Mesodermal cell (in vitro differentiated cells): ENCODE results near the gene NRDE2.
"Not testable (repeated sequence)": the region's sequence is repeated elsewhere in the genome, so short reads cannot be mapped to it uniquely, and the experiment has no call there.

Source experiments
- H3K27ac ChIP-seq: 2 replicates; pipeline ENCODE4 v1.7.0; 2013; ENCODE audit warnings: mild to moderate bottlenecking, low read depth, low read length, moderate library complexity; ENCODE audit not compliant: severe bottlenecking
- H3K36me3 ChIP-seq: 2 replicates; pipeline ENCODE4 v1.7.1; 2013; ENCODE audit warnings: mild to moderate bottlenecking, low read length, moderate library complexity; ENCODE audit not compliant: control insufficient read depth, insufficient read depth
- H3K4me1 ChIP-seq: one replicate; pipeline ENCODE4 v1.7.1; 2013; ENCODE audit warnings: mild to moderate bottlenecking, low read length; ENCODE audit not compliant: insufficient read depth, control insufficient read depth, poor library complexity, severe bottlenecking
- H3K4me3 ChIP-seq: 2 replicates; pipeline ENCODE4 v1.7.0; 2013; ENCODE audit warnings: low read length, control low read depth, mild to moderate bottlenecking; ENCODE audit not compliant: insufficient read depth, poor library complexity, severe bottlenecking; ENCODE audit errors: extremely low read depth
- H3K9me3 ChIP-seq: 2 replicates; pipeline ENCODE4 v1.7.1; 2013; ENCODE audit warnings: mild to moderate bottlenecking, low read length, moderate library complexity; ENCODE audit not compliant: control insufficient read depth
- WGBS, 2 experiments: methylation state at CpG; one replicate each; pipeline ENCODE4 v1.1.5; 2013; ENCODE audit warnings: missing lambda C conversion rate in 2 of 2; ENCODE audit not compliant: insufficient coverage in 2 of 2; 5-methylcytosine and 5-hydroxymethylcytosine counted together

NRDE2 gene

DNA sequence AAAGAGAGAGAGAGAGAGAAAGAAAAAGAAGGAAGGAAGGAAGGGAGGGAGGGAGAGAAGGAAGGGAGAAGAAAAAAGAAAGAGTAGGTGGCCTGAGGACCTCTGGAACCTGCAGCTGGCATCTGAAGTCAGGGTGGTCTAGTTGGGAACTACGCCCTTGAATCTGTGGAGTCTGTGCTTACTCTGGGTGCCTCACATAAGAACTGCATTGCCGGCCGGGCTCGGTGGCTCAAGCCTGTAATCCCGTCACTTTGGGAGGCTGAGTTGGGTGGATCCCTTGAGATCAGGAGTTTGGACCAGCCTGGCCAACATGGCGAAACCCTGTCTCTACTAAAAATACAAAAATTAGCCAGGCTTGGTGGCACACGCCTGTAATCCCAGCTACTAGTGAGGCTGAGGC lies 10.0 kb upstream of the NRDE2 start:
- Histone ChIP-seq H3K4me1 (no peaks in the 10 kb centered on the region), H3K36me3 (no peaks in the 10 kb centered on the region), H3K9me3 (no peaks in the 10 kb centered on the region), H3K27ac (no peak overlapping the region), H3K4me3 (no peak overlapping the region)
- 83 to 97% methylated on average over 5 to 7 of the region's 7 CpGs for WGBS, 2 experiments

DNA sequence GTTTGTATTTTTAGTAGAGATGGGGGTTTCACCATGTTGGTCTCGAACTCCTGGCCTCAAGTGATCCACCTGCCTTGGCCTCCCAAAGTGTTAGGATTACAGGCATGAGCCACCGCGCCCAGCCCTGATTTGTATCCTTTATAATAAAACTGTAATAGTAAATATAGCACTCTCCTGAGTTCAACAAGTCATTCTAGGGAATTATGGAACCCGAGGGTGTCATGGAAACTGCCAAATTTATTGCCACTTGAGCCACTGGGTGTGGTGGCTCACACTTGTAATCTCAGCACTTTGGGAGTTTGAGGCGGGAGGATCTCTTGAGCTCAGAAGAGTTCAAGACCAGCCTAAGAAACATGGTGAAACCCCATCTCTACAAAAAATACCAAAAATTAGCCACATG lies 9.5 kb upstream of the NRDE2 start:
- WGBS, 2 experiments = 72 to 95% methylated on average over 3 of the region's 5 CpGs
- H3K4me1 ChIP-seq, H3K27ac ChIP-seq, H3K9me3 ChIP-seq, H3K4me3 ChIP-seq, H3K36me3 ChIP-seq: not testable (repeated sequence)

DNA sequence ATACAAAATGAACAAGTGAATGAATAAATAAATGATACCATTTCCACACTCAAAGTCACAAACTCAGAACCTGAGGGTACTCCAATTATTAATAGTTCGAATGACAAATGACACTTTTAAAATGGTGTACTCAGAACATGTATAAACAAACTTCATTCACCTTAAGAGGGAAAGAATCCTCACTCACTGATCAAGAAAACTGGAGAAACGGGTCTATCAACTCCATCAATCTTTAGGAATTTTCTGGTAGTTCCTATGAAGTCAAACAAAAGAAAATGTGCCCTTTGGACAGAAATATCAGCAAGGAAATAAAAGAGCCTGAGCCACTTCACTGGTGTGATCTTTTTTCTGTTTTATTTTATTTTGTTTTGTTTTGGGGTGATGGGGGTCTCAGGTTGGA lies 5.2 kb upstream of the NRDE2 start:
- Histone ChIP-seq H3K36me3 (no peaks in the 10 kb centered on the region), H3K9me3 (no peaks in the 10 kb centered on the region), H3K27ac (no peak overlapping the region), H3K4me1 (no peaks in the 10 kb centered on the region), H3K4me3 (no peak overlapping the region)
- 100% methylated on average over 1 of the region's 2 CpGs; no CpG with 5 or more reads in 1 of the 2 experiments for WGBS, 2 experiments

DNA sequence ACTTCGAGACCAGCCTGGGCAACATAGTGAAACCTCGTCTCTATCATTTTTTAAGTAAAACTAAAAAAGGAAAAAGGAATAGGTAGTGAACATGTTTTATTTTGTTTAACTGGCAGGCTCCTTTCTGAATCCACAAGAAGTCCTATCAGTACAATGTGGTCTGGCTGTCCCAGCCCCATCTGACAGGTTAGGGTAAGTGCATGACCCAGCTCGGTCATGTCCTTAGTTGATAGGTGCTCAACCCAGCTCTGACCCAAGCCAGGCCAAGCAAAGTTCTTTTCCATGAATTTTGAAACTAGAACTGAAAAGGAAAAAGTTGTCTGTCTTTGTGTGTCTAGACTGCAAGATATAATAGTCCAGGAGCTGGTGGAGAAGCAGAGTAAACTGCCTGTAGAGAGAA lies 4.7 kb upstream of the NRDE2 start:
- H3K27ac ChIP-seq = no peak overlapping the region

DNA sequence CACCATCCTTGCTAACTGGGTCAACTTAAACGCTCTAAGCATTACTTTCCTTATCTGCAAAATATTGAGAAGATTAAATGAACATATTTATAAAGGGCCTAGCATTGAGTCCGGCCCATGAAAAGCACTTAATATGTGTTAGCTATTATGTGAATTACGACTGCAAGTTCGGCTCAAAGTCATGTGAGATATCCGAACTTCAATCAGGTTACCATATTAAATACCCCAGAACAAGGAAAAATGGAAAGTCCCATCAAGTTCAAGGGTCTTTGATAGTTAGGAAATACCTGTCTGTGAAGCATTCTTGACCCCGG lies 487 bp upstream of the NRDE2 start:
- Histone ChIP-seq H3K9me3 (no peaks in the 10 kb centered on the region), H3K4me3 (peak overlapping the region; percentile 55), H3K4me1 (no peaks in the 10 kb centered on the region), H3K27ac (no peak overlapping the region), H3K36me3 (no peaks in the 10 kb centered on the region)
- no CpG with 5 or more reads among the region's 6 CpGs for WGBS, 2 experiments

More for the DNA sequence above, 4.7 kb upstream of the NRDE2 start:
- Histone ChIP-seq H3K4me1 (no peaks in the 10 kb centered on the region), H3K36me3 (no peaks in the 10 kb centered on the region), H3K4me3 (no peak overlapping the region), H3K9me3 (no peaks in the 10 kb centered on the region)
- 80 to 100% methylated on average over 1 of the region's 3 CpGs for WGBS, 2 experiments

DNA sequence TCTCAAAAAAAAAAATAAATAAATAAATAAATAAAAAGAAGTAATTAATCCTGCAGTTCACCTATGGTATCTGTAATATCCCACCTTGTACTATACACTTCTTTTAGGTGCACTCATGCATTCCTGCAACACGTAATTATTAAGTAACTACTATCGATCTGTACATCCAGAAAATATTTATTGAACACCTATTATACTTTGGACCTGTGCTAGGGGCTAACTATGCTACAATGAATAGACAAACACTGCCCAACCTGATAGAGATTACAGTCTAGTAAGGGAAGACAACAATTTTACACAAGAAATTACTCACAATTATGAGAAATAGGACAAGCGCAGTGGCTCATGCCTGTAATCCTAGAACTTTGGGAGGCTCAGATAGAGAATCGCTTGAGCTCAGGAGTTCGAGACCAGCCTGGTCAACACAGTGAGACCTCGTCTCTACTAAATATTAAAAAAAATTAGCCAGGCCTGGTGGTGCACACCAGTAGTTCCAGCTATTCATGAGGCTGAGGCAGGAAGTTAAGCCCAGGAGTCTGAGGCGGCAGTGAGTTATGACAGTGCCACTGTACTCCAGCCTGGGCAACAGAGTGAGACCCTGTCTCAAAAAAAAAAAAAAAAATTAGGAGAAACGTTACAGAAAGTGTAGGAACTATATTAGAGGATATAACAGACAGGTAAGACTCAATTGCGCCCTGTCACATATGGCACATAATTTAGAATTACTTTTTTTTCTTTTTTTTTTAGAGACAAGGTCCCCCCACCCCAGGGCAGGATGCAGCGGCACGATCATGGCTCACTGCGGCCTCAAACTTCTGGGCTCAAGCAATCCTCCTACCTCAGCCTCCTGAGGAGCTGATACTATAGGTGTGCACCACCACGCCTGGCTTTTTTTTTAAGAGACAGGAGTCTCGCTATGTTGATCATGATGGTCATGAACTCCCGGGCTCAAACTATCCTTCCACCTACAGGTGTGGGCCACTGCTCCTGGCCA lies 1.2 kb downstream of the NRDE2 start:
- 90 to 95% methylated on average over 6 to 7 of the region's 15 CpGs for WGBS, 2 experiments
- no peaks in the 10 kb centered on the region for H3K9me3 ChIP-seq
- no peaks in the 10 kb centered on the region for H3K4me1 ChIP-seq
- peak overlapping the region; percentile 55 for H3K4me3 ChIP-seq
- no peak overlapping the region for H3K27ac ChIP-seq
- H3K36me3 ChIP-seq = no peaks in the 10 kb centered on the region

DNA sequence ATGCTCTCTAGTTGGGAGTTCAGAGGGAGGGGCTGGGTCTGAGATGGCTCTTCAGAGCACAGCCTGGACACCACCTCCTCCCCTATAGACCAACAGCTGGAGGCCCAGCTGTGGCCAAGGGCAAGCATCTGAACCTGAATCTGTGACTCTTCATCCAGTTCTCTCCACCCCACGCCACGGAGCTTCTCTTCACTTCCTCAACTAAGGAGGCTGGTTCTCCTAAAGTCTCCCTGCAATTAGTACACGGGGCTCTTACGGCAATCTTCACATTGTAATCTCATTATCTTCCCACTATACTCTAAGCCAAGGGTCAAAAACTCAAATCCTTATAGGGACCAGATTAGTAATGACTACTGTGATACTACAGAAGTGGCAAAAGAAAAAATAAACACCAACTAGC lies 9.8 kb downstream of the NRDE2 start:
- 92 to 95% methylated on average over 2 to 4 of the region's 4 CpGs for WGBS, 2 experiments
- no peak overlapping the region for H3K27ac ChIP-seq
- H3K36me3 ChIP-seq = peaks cover 14% of the 10 kb centered on the region
- no peaks in the 10 kb centered on the region for H3K9me3 ChIP-seq
- no peak overlapping the region for H3K4me3 ChIP-seq
- H3K4me1 ChIP-seq = no peaks in the 10 kb centered on the region

DNA sequence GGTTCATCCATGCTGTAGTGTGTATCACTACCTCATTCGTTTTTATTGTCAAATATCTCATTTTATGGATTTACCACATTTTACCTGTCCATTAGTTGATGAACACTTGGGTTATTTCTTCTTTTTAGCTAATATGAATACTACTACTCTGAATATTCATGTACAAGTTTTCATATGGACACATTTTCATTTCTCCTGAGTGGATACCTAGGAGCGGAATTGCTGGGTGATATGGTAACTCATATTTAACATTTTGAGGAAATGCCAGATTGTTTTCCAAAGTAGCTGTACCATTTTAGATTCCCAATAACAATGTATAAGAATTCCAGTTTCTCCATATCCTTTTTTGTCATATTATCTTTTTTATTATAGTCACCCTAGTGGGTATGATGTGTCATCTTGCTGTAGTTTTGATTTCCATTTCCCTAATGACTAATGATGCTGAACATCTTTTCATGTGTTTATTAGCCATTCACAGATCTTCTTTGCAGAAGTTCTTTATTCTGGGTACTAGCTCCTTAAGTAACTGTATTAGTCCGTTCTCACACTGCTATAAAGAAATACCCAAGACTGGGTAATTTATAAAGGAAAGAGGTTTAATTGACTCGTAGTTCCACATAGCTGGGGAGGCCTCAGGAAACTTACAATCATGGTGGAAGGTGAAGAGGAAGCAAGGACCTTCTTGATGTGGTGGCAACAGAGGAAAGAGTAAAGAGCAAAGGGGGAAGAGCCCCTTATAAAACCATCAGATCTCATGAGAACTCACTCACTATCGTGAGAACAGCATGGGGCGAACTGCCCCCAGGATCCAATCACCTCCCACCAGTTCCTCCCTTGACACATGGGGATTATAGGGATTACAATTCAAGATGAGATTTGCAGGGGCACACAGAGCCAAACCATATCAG lies 11.9 kb downstream of the NRDE2 start:
- Histone ChIP-seq H3K36me3 (peaks cover 26% of the 10 kb centered on the region), H3K9me3 (no peaks in the 10 kb centered on the region), H3K4me3 (no peak overlapping the region), H3K27ac (no peak overlapping the region), H3K4me1 (no peaks in the 10 kb centered on the region)
- 94 to 100% methylated on average over 1 to 3 of the region's 6 CpGs for WGBS, 2 experiments

DNA sequence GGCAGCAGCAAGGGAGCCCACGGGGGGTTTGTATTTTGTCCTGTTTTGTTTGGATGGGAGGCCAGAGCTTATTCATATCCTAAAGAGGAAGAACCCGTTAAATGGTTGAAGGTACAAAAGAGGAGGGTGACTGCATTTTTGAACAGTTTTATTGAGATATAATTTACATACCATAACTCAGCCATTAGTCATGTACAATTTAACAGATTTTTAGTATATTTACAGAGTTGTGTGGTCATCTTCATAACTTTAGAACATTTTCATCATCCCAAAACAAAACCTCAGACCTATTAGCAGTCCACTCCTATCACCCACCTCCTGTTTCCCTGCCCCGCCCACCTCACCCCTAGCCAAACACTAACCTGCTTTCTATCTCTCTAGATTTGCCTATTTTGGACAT lies 12.6 kb downstream of the NRDE2 start:
- Histone ChIP-seq H3K4me1 (no peaks in the 10 kb centered on the region), H3K9me3 (no peaks in the 10 kb centered on the region), H3K4me3 (no peak overlapping the region), H3K27ac (no peak overlapping the region), H3K36me3 (peaks cover 26% of the 10 kb centered on the region)
- 100% methylated on average over 1 of the region's 3 CpGs; no CpG with 5 or more reads in 1 of the 2 experiments for WGBS, 2 experiments

DNA sequence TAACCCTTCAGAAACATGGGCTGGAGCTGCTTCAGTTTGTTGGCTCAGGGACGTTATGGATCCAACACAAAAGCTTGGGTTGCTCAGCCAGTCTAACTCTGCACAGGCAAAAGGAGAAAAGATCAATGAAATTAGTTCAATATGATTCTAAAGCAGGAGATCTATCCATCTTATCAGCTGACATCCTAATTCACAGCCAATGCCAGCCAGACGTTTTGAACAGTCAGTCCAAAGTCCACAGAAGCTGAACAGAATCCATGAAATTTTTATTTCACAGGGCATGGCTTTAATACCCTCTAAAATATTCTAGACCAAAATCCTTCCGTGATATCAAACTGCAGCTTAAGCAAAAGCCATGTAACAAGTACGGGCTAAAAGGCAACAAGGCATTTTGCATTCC lies 13.7 kb downstream of the NRDE2 start:
- H3K9me3 ChIP-seq = no peaks in the 10 kb centered on the region
- 85 to 92% methylated on average over 3 to 4 of the region's 4 CpGs for WGBS, 2 experiments
- H3K27ac ChIP-seq = no peak overlapping the region
- no peaks in the 10 kb centered on the region for H3K4me1 ChIP-seq
- no peak overlapping the region for H3K4me3 ChIP-seq
- H3K36me3 ChIP-seq = peaks cover 34% of the 10 kb centered on the region
